Ovary (tissue), 3 donors: Measurements from ENCODE around the gene PPP6R3.

ENCODE experiments used
- EP300 ChIP-seq: sonication (generic); formaldehyde crosslinking; IDR thresholded peaks from one replicate; pipeline ENCODE4 v1.6.1; 2017; ENCODE audit warnings: antibody characterized with exemption
- POLR2A ChIP-seq: fragments of 450-650 bp; IDR thresholded peaks from one replicate; pipeline ENCODE4 v1.6.1; 2017; ENCODE audit warnings: antibody characterized with exemption, mild to moderate bottlenecking, moderate library complexity
- TF ChIP-seq, protein P1 (sequence below), 3 donors: fragments of 450-650 bp in 2 of 3; fragments of 200-600 bp in 1 of 3; IDR thresholded peaks; one replicate each; pipeline versions ENCODE4 v1.5.1 to v1.8.0; 2016 to 2022; ENCODE audit warnings: antibody characterized with exemption in 3 of 3, mild to moderate bottlenecking in 1 of 3
- donor health status: DM: no; HTN: no; CAD: no.

DNA sequence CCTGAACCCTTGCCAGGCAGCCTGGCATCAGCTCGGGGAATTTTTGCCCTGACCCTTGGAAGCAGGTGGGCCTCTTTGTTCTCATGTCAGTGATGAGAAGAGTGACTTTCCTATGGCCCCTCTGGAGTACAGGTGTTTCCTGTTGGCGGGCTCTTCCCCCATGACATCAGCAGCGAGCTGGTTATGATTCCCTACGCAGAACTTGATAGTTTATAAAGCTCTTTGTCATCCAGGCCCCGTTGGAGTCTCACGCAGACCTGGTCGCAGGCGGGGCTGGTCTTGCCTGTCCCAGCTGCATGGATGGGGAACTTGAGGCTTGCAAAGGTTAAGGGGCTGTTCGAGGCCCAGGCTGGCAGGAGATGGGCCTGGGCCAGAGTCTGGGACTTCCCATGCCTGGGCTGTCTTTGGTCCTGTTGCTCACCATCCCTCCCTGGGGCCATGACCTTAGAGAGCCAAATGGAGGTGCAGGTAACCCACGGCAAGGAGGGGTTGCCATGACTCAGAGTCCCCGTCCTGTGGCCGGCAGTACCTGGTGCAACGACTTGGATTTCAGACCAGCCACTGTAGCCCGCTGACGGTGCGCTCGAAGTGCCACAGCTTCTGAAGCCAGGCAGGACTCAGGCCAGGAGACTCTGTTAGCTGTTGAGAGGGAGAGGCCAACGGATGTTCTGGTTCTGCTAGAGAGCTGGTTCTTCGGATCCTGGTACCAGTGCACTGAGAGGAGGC, 45.9 kb upstream of the PPP6R3 start:
- TF ChIP-seq, protein P1, sequence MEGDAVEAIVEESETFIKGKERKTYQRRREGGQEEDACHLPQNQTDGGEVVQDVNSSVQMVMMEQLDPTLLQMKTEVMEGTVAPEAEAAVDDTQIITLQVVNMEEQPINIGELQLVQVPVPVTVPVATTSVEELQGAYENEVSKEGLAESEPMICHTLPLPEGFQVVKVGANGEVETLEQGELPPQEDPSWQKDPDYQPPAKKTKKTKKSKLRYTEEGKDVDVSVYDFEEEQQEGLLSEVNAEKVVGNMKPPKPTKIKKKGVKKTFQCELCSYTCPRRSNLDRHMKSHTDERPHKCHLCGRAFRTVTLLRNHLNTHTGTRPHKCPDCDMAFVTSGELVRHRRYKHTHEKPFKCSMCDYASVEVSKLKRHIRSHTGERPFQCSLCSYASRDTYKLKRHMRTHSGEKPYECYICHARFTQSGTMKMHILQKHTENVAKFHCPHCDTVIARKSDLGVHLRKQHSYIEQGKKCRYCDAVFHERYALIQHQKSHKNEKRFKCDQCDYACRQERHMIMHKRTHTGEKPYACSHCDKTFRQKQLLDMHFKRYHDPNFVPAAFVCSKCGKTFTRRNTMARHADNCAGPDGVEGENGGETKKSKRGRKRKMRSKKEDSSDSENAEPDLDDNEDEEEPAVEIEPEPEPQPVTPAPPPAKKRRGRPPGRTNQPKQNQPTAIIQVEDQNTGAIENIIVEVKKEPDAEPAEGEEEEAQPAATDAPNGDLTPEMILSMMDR (IDR thresholded peaks at IDR 0.05) = no peak
- TF ChIP-seq POLR2A = no peak
- TF ChIP-seq EP300 = no peak
